Testis (tissue), 2 donors: Measurements from ENCODE around the gene DIDO1.

Experiments used
- CTCF ChIP-seq, 3 experiments: fragments of 450-650 bp in 2 of 3; fragments of 200-600 bp in 1 of 3; sonication (generic) in 1 of 3; IDR thresholded peaks; one replicate each; pipeline ENCODE4 v1.5.1; 2016 to 2019; ENCODE audit warnings: antibody characterized with exemption in 3 of 3, mild to moderate bottlenecking in 2 of 3, moderate library complexity in 1 of 3
- POLR2A ChIP-seq: fragments of 450-650 bp; IDR thresholded peaks from one replicate; pipeline ENCODE4 v1.6.1; 2017; ENCODE audit warnings: antibody characterized with exemption, mild to moderate bottlenecking, moderate library complexity

GRCh38 chr20:62952968-62953838 is 26.9 kb upstream of the DIDO1 start:
- TF ChIP-seq POLR2A: no peak
- no peak for TF ChIP-seq CTCF (IDR thresholded peaks at IDR 0.05)
